Mesenchymal stem cell (in vitro differentiated cells and primary cell): ENCODE data around the gene CEP126.

Experiments used
- DNase-seq: peaks from one replicate; pipeline ENCODE4 v3.0.0-alpha.2; 2013
- H2AFZ ChIP-seq: one replicate; pipeline ENCODE4 v1.6.1; 2013; ENCODE audit warnings: low read depth, mild to moderate bottlenecking, control low read depth, inconsistent platforms, low read length, moderate library complexity
- H2AK5ac ChIP-seq: 2 replicates; pipeline ENCODE4 v1.6.1; 2013; ENCODE audit warnings: low read length, moderate library complexity, mild to moderate bottlenecking, inconsistent platforms; ENCODE audit not compliant: severe bottlenecking
- H2BK120ac ChIP-seq: one replicate; pipeline ENCODE4 v1.6.1; 2013; ENCODE audit warnings: low read depth, mild to moderate bottlenecking, inconsistent platforms, low read length, moderate library complexity
- H2BK12ac ChIP-seq, 2 experiments: one replicate each; pipeline ENCODE4 v1.6.1; 2013; ENCODE audit warnings: inconsistent platforms in 2 of 2, low read length in 2 of 2, mild to moderate bottlenecking in 2 of 2, moderate library complexity in 2 of 2, control low read depth in 1 of 2
- H2BK15ac ChIP-seq: one replicate; pipeline ENCODE4 v1.6.1; 2013; ENCODE audit warnings: mild to moderate bottlenecking, low read depth, inconsistent platforms; ENCODE audit not compliant: poor library complexity, severe bottlenecking
- H2BK5ac ChIP-seq: 2 replicates; pipeline ENCODE4 v1.6.1; 2013; ENCODE audit warnings: low read depth, mild to moderate bottlenecking, low read length, control low read depth, inconsistent platforms; ENCODE audit not compliant: poor library complexity, severe bottlenecking
- H3K14ac ChIP-seq, 2 experiments: one replicate each; pipeline ENCODE4 v1.6.1; 2013; ENCODE audit warnings: inconsistent platforms in 2 of 2, low read length in 2 of 2, control low read depth in 1 of 2, mild to moderate bottlenecking in 1 of 2, moderate library complexity in 1 of 2
- H3K18ac ChIP-seq, 2 experiments: one replicate each; pipeline ENCODE4 v1.6.1; 2013; ENCODE audit warnings: inconsistent platforms in 2 of 2, low read length in 2 of 2, control low read depth in 1 of 2, low read depth in 1 of 2, mild to moderate bottlenecking in 1 of 2
- H3K23ac ChIP-seq, 2 experiments: one replicate each; pipeline ENCODE4 v1.6.1; 2013; ENCODE audit warnings: inconsistent platforms in 2 of 2, low read length in 2 of 2, mild to moderate bottlenecking in 2 of 2, moderate library complexity in 2 of 2, control low read depth in 1 of 2
- H3K27ac ChIP-seq: 2 replicates; pipeline ENCODE4 v1.5.1; 2013; ENCODE audit warnings: mild to moderate bottlenecking, moderate library complexity, low read length, control low read depth, inconsistent platforms; ENCODE audit not compliant: poor library complexity, severe bottlenecking
- H3K27me3 ChIP-seq, 2 experiments: 2 replicates each; pipeline versions ENCODE4 v1.6.1 to v1.7.0; 2013; ENCODE audit warnings: low read length in 2 of 2, mild to moderate bottlenecking in 2 of 2, moderate library complexity in 2 of 2, control low read depth in 1 of 2, inconsistent platforms in 1 of 2; ENCODE audit not compliant: control insufficient read depth in 1 of 2, insufficient read depth in 1 of 2
- H3K36me3 ChIP-seq, 2 experiments: 2 replicates each; pipeline versions ENCODE4 v1.6.1 to v1.7.0; 2013; ENCODE audit warnings: low read length in 2 of 2, control low read depth in 1 of 2, inconsistent platforms in 1 of 2, low read depth in 1 of 2, mild to moderate bottlenecking in 1 of 2; ENCODE audit not compliant: insufficient read depth in 2 of 2, control insufficient read depth in 1 of 2
- H3K4ac ChIP-seq, 2 experiments: one replicate each; pipeline ENCODE4 v1.6.1; 2013; ENCODE audit warnings: inconsistent platforms in 2 of 2, low read length in 2 of 2, mild to moderate bottlenecking in 2 of 2, moderate library complexity in 2 of 2, control low read depth in 1 of 2, low read depth in 1 of 2
- H3K4me1 ChIP-seq: 2 replicates; pipeline ENCODE4 v1.6.1; 2013; ENCODE audit warnings: low read depth, low read length, control low read depth; ENCODE audit not compliant: control insufficient read depth, insufficient read depth
- H3K4me2 ChIP-seq: 2 replicates; pipeline ENCODE4 v1.6.1; 2013; ENCODE audit warnings: low read length, mild to moderate bottlenecking, inconsistent platforms; ENCODE audit not compliant: poor library complexity, severe bottlenecking
- H3K4me3 ChIP-seq, 2 experiments: 2 replicates each; pipeline versions ENCODE4 v1.5.1 to v1.7.0; 2013; ENCODE audit warnings: low read length in 2 of 2, mild to moderate bottlenecking in 2 of 2, control low read depth in 1 of 2, low read depth in 1 of 2; ENCODE audit not compliant: insufficient read depth in 1 of 2
- H3K79me1 ChIP-seq: replicated peaks from 2 replicates; pipeline ENCODE4 v1.6.1; 2013; ENCODE audit warnings: mild to moderate bottlenecking, control low read depth, low read length, inconsistent platforms; ENCODE audit not compliant: poor library complexity, severe bottlenecking
- H3K9ac ChIP-seq: 2 replicates; pipeline ENCODE4 v1.7.0; 2013; ENCODE audit warnings: mild to moderate bottlenecking, low read length, moderate library complexity
- H3K9me3 ChIP-seq: 2 replicates; pipeline ENCODE4 v1.7.0; 2013; ENCODE audit warnings: mild to moderate bottlenecking, low read length; ENCODE audit not compliant: control insufficient read depth
- H4K8ac ChIP-seq: one replicate; pipeline ENCODE4 v1.6.1; 2013; ENCODE audit warnings: inconsistent platforms, mild to moderate bottlenecking, low read length, moderate library complexity
- H4K91ac ChIP-seq: one replicate; pipeline ENCODE4 v1.6.1; 2013; ENCODE audit warnings: mild to moderate bottlenecking, low read length, inconsistent platforms
- WGBS: methylation state at CpG from one replicate; pipeline ENCODE4 v1.1.7; 2013; ENCODE audit warnings: mixed read lengths; 5-methylcytosine and 5-hydroxymethylcytosine counted together

Gene CEP126

DNA sequence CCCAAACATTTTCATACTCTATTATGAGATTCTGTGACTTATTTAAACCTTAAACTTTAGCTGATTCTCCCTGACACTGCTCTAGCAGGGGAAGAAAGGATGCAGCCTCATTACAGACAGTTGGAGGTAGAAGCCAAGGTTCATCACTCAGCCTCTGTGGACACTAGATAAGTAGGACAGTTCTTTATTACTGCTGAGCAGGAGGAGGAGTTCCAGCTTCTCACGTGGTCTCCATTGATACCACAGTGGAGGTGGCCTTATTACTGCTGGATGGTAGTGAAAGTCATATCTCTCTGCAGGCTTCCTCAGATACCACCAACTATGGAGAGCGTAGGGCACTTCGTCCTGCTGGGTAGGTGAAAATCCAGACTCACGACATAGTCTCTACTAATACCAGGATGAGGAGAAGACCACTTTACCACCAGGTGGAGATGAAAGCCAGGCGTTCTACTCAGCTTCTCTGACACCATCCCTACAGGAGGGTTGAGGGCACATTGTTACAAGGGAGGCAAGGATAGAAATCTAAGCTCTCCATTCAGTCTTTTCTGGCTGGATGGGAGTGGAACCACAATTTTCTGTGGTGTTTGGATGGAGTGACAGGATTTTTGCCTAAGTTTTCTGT lies 14.6 kb downstream of the CEP126 start:
- Histone ChIP-seq H3K9me3 (no peaks in the 10 kb centered on the region), H3K27ac (no peak overlapping the region), H3K4me2 (no peak overlapping the region), H2AFZ (no peak overlapping the region), H3K9ac (no peak overlapping the region), H3K4me1 (no peaks in the 10 kb centered on the region), H3K36me3 (peaks cover 0 to 4% of the 10 kb centered on the region in 2 experiments), H2BK12ac (no peak overlapping the region), H3K23ac (no peak overlapping the region), H3K14ac (no peak overlapping the region), H2AK5ac (no peak overlapping the region), H2BK5ac (no peak overlapping the region), H4K8ac (no peak overlapping the region), H3K27me3 (no peaks in the 10 kb centered on the region), H3K79me1 (no peaks in the 10 kb centered on the region), H2BK120ac (no peak overlapping the region), H4K91ac (no peak overlapping the region), H3K4ac (no peak overlapping the region), H3K4me3 (no peak overlapping the region), H3K18ac (no peak overlapping the region), H2BK15ac (no peak overlapping the region)
- no peak for DNase-seq
- 93% methylated on average over 4 of the region's 5 CpGs for WGBS

DNA sequence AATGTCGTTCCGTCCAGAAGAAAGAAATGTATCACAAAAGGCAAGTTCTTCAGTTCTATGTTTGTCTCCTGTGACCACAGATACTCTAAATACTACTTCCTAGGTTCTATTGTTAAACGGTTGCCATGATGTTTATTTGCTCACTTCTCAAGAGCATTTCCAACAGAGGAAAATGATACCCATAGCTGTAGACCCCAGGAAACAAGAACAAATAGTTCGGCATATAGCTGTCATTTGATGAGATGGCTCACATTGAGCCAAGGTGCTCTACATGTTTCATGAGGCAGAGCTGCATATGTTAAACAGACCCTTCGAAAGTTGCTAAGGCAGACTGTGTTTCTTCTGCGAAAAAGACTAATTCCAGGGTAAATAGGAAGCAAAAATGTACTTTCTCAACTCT lies 16.9 kb downstream of the CEP126 start:
- H3K27me3 ChIP-seq: no peaks in the 10 kb centered on the region
- 97% methylated on average over 5 of the region's 6 CpGs for WGBS

DNA sequence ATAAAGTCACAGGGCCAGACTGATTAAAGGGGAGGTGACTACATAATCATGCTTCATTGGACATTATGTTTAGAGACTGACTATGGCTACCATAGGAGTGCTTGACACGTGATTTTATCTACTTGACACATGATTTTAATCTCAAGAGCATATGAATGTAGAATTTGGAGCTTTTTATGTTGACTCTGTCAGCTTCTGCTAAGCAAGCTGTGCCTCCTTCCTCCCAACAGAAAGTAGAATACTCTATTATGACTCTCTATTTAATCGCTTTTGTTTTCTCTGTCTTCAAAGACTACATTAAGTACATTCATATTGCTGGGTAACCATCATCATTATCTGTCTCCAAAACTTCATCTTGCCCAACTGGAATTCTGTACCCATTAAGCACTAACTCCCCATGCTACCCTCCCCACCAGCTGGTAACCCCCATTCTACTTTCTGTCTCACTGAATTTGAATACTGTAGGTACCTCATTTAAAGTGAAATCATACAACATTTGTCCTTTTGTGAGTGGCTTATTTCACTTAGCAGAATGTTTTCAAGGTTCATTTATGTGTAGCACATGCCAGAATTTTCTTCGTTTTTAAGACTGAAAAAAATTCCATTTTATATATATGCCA lies 26.2 kb downstream of the CEP126 start:
- no peak for DNase-seq
- Histone ChIP-seq H2BK5ac (no peak overlapping the region), H3K4me3 (no peak overlapping the region)

More for the DNA sequence above, 16.9 kb downstream of the CEP126 start:
- Histone ChIP-seq H2BK12ac (no peak overlapping the region), H3K4ac (no peak overlapping the region), H3K18ac (no peak overlapping the region), H3K36me3 (peaks cover 0 to 4% of the 10 kb centered on the region in 2 experiments), H2AFZ (no peak overlapping the region), H3K9me3 (no peaks in the 10 kb centered on the region), H4K8ac (no peak overlapping the region), H2BK5ac (no peak overlapping the region), H3K79me1 (no peaks in the 10 kb centered on the region), H3K9ac (no peak overlapping the region), H3K27ac (no peak overlapping the region), H2BK120ac (no peak overlapping the region), H2AK5ac (no peak overlapping the region), H3K4me1 (no peaks in the 10 kb centered on the region), H2BK15ac (no peak overlapping the region), H3K4me3 (no peak overlapping the region), H3K23ac (no peak overlapping the region), H3K4me2 (no peak overlapping the region), H4K91ac (no peak overlapping the region), H3K14ac (no peak overlapping the region)
- DNase-seq: no peak

DNA sequence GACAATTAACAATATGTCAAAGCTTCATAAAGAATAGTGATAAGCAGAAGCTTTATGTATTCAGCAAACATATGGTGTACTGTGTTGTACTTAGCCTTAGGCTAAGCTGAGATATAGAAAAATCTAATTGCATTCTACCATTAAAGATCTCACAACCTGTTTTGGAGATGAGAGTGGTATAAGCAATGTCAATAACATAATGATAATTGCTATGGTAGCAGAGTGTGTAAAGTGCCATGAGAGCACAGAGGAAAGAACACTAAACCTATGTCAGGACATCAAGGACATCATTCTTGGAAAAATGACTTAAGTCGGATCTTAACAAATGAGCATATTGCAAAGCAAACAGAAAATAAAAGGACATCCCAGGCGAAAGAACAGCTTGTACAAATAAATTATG lies 30.1 kb downstream of the CEP126 start:
- Histone ChIP-seq H2BK12ac (no peak overlapping the region), H2BK5ac (no peak overlapping the region), H3K4me2 (no peak overlapping the region), H3K79me1 (peaks cover 4% of the 10 kb centered on the region), H3K4me3 (no peak overlapping the region), H3K18ac (no peak overlapping the region), H3K23ac (no peak overlapping the region), H3K27ac (no peak overlapping the region), H4K8ac (no peak overlapping the region), H3K27me3 (no peaks in the 10 kb centered on the region), H3K4ac (no peak overlapping the region), H3K9ac (no peak overlapping the region), H2AK5ac (no peak overlapping the region), H2BK15ac (no peak overlapping the region), H2BK120ac (no peak overlapping the region), H2AFZ (no peak overlapping the region), H3K4me1 (no peaks in the 10 kb centered on the region), H3K36me3 (peaks cover 3 to 32% of the 10 kb centered on the region in 2 experiments), H4K91ac (no peak overlapping the region), H3K14ac (no peak overlapping the region), H3K9me3 (no peaks in the 10 kb centered on the region)
- no peak for DNase-seq
- 100% methylated on average over 2 of the region's 2 CpGs for WGBS

More for the DNA sequence above, 26.2 kb downstream of the CEP126 start:
- Histone ChIP-seq H4K91ac (no peak overlapping the region), H4K8ac (no peak overlapping the region), H2AK5ac (no peak overlapping the region), H3K18ac (no peak overlapping the region), H2BK120ac (no peak overlapping the region), H2BK12ac (no peak overlapping the region), H3K27ac (no peak overlapping the region), H3K79me1 (peaks cover 4% of the 10 kb centered on the region), H3K4ac (no peak overlapping the region), H3K14ac (no peak overlapping the region), H3K23ac (no peak overlapping the region), H3K27me3 (no peaks in the 10 kb centered on the region), H2BK15ac (no peak overlapping the region), H3K4me1 (no peaks in the 10 kb centered on the region), H2AFZ (no peak overlapping the region), H3K36me3 (peaks cover under 1 to 12% of the 10 kb centered on the region in 2 experiments), H3K9me3 (no peaks in the 10 kb centered on the region), H3K9ac (no peak overlapping the region), H3K4me2 (no peak overlapping the region)
- WGBS: 96% methylated on average over 1 of the region's 3 CpGs
